H1 (cell line): Measurements from ENCODE around the gene PPP1R10. TPM values are rescaled to one million over a fixed set of nuclear protein-coding genes. Genes with fewer than 3 reads are reported as not detected.

Source experiments
- CTCF ChIA-PET: fragments of 300-600 bp; sonication (Branson Sonifier 250); formaldehyde crosslinking; loops from one replicate; lab custom pipeline; 2021; ENCODE audit not compliant: partially characterized antibody; lab: Charles Lee
- POLR2A ChIA-PET: fragments of 300-600 bp; sonication (Branson Sonifier 250); formaldehyde crosslinking; loops from one replicate; lab custom pipeline; 2021; ENCODE audit warnings: inconsistent platforms; ENCODE audit not compliant: partially characterized antibody; lab: Charles Lee
- DNase-seq, 2 experiments: peaks; one replicate each; pipeline versions ENCODE4 v3.0.0 to v3.0.0-alpha.2; 2010 to 2022; ENCODE audit warnings: low spot score in 2 of 2, low read depth in 1 of 2, mixed read lengths in 1 of 2
- FAIRE-seq: peaks from 2 replicates; lab custom pipeline; 2011; peaks lifted over from hg19 to GRCh38; lab: Jason Lieb, UNC
- H2AFZ ChIP-seq: 2 replicates; pipeline ENCODE4 v1.8.1; 2012; ENCODE audit warnings: low read length, inconsistent platforms
- H2AK5ac ChIP-seq: 2 replicates; pipeline ENCODE4 v1.6.1; 2013; ENCODE audit warnings: low read depth, low read length
- H2BK120ac ChIP-seq: replicated peaks from 2 replicates; pipeline ENCODE3; 2013; ENCODE audit warnings: low read depth, low read length, inconsistent platforms
- H2BK12ac ChIP-seq: 2 replicates; pipeline ENCODE4 v1.6.1; 2013; ENCODE audit warnings: low read depth, low read length
- H2BK15ac ChIP-seq: 2 replicates; pipeline ENCODE4 v1.6.1; 2013; ENCODE audit warnings: low read length
- H2BK20ac ChIP-seq: 2 replicates; pipeline ENCODE4 v1.6.1; 2013; ENCODE audit warnings: low read length
- H2BK5ac ChIP-seq: 2 replicates; pipeline ENCODE4 v1.6.1; 2013; ENCODE audit warnings: low read depth, low read length
- H3K14ac ChIP-seq: 2 replicates; pipeline ENCODE4 v1.6.1; 2013; ENCODE audit warnings: inconsistent platforms; ENCODE audit not compliant: insufficient read length
- H3K18ac ChIP-seq: 2 replicates; pipeline ENCODE4 v1.6.1; 2013; ENCODE audit warnings: low read length; ENCODE audit errors: extremely low read depth
- H3K23ac ChIP-seq: 2 replicates; pipeline ENCODE4 v1.6.1; 2013; ENCODE audit warnings: inconsistent platforms; ENCODE audit not compliant: insufficient read length
- H3K23me2 ChIP-seq: 2 replicates; pipeline ENCODE4 v1.6.1; 2013; ENCODE audit warnings: low read depth, low read length
- H3K27ac ChIP-seq: 2 replicates; pipeline ENCODE4 v1.6.1; 2011; ENCODE audit warnings: low read depth, low read length, inconsistent platforms
- H3K27me3 ChIP-seq, 4 experiments: replicated peaks in 1 of 4; 1 replicate in 1 of 4; 2 replicates in 3 of 4; pipeline versions ENCODE4 v1.6.1 to v1.8.1; 2011 to 2013; ENCODE audit warnings: low read length in 3 of 4, mild to moderate bottlenecking in 3 of 4, inconsistent platforms in 2 of 4, mixed read lengths in 2 of 4, moderate library complexity in 1 of 4; ENCODE audit not compliant: control insufficient read depth in 3 of 4, insufficient read depth in 3 of 4; ENCODE audit errors: extremely low read depth in 1 of 4
- H3K36me3 ChIP-seq, 4 experiments: 2 replicates each; pipeline versions ENCODE4 v1.6.1 to v1.8.1; 2011 to 2013; ENCODE audit warnings: mild to moderate bottlenecking in 4 of 4, low read length in 3 of 4, moderate library complexity in 2 of 4, control low read depth in 1 of 4, inconsistent platforms in 1 of 4; ENCODE audit not compliant: insufficient read depth in 4 of 4, control insufficient read depth in 2 of 4
- H3K4ac ChIP-seq: replicated peaks from 2 replicates; pipeline ENCODE3; 2013; ENCODE audit warnings: low read length, low read depth, mixed read lengths, inconsistent platforms; ENCODE audit not compliant: insufficient read length
- H3K4me1 ChIP-seq, 4 experiments: replicated peaks in 1 of 4; 1 replicate in 1 of 4; 2 replicates in 3 of 4; pipeline versions ENCODE4 v1.6.1 to v1.8.1; 2011 to 2013; ENCODE audit warnings: low read length in 3 of 4, inconsistent platforms in 2 of 4, mixed read lengths in 1 of 4; ENCODE audit not compliant: insufficient read depth in 4 of 4, control insufficient read depth in 3 of 4
- H3K4me2 ChIP-seq, 2 experiments: 2 replicates each; pipeline versions ENCODE4 v1.6.1 to v1.8.1; 2011 to 2013; ENCODE audit warnings: low read depth in 2 of 2, low read length in 2 of 2, control low read depth in 1 of 2, inconsistent platforms in 1 of 2, mild to moderate bottlenecking in 1 of 2; ENCODE audit not compliant: insufficient read depth in 1 of 2
- H3K4me3 ChIP-seq, 4 experiments: fragments of 200-600, 300-600 bp in 1 of 4; sonication (generic), shearing (Covaris generic), sonication (Bioruptor Twin) in 1 of 4; 2 replicates each; pipeline versions ENCODE4 v1.5.1 to v1.8.1; 2011 to 2016; ENCODE audit warnings: low read length in 4 of 4, low read depth in 3 of 4, control low read depth in 2 of 4, inconsistent platforms in 2 of 4, mild to moderate bottlenecking in 2 of 4, mixed read lengths in 1 of 4, moderate library complexity in 1 of 4; ENCODE audit not compliant: insufficient read depth in 2 of 4; ENCODE audit errors: extremely low read depth in 1 of 4
- H3K56ac ChIP-seq: replicated peaks from 2 replicates; pipeline ENCODE3; 2013; ENCODE audit warnings: low read depth, mild to moderate bottlenecking, mixed read lengths, low read length, inconsistent platforms; ENCODE audit not compliant: insufficient read length
- H3K79me1 ChIP-seq: 2 replicates; pipeline ENCODE4 v1.6.1; 2013; ENCODE audit warnings: low read depth, low read length, control low read depth
- H3K79me2 ChIP-seq, 2 experiments: 2 replicates each; pipeline versions ENCODE4 v1.6.1 to v1.8.1; 2012 to 2013; ENCODE audit warnings: low read length in 2 of 2, mild to moderate bottlenecking in 2 of 2, inconsistent platforms in 1 of 2; ENCODE audit not compliant: insufficient read depth in 2 of 2, control insufficient read depth in 1 of 2
- H3K9ac ChIP-seq, 4 experiments: replicated peaks in 1 of 4; 1 replicate in 1 of 4; 2 replicates in 3 of 4; pipeline versions ENCODE4 v1.6.1 to v1.8.1; 2011 to 2013; ENCODE audit warnings: low read depth in 3 of 4, low read length in 3 of 4, control low read depth in 2 of 4, mild to moderate bottlenecking in 2 of 4, moderate library complexity in 2 of 4, inconsistent platforms in 1 of 4; ENCODE audit errors: extremely low read depth in 1 of 4
- H3K9me3 ChIP-seq, 2 experiments: 2 replicates each; pipeline versions ENCODE4 v1.6.1 to v1.8.1; 2012 to 2013; ENCODE audit warnings: mild to moderate bottlenecking in 2 of 2, moderate library complexity in 2 of 2, control low read depth in 1 of 2, inconsistent platforms in 1 of 2, low read depth in 1 of 2, low read length in 1 of 2, mixed read lengths in 1 of 2; ENCODE audit not compliant: insufficient read depth in 2 of 2
- H4K20me1 ChIP-seq, 2 experiments: replicated peaks in 1 of 2; 2 replicates each; pipeline versions ENCODE3 to v1.8.1; 2011 to 2013; ENCODE audit warnings: inconsistent platforms in 2 of 2, low read length in 2 of 2, mild to moderate bottlenecking in 1 of 2; ENCODE audit not compliant: insufficient read depth in 2 of 2, control insufficient read depth in 1 of 2
- H4K5ac ChIP-seq: 2 replicates; pipeline ENCODE4 v1.6.1; 2013; ENCODE audit warnings: low read length, low read depth, mixed read lengths, inconsistent platforms; ENCODE audit not compliant: insufficient read length
- H4K8ac ChIP-seq: 2 replicates; pipeline ENCODE4 v1.8.0; 2013; ENCODE audit warnings: mild to moderate bottlenecking, moderate library complexity, low read length, inconsistent platforms; ENCODE audit not compliant: insufficient read depth; ENCODE audit errors: extremely low read depth
- H4K91ac ChIP-seq: replicated peaks from 2 replicates; pipeline ENCODE3; 2013; ENCODE audit warnings: low read length, mixed read lengths, inconsistent platforms; ENCODE audit not compliant: insufficient read length
- GTF2F1 ChIP-seq: IDR thresholded peaks from 2 replicates; pipeline ENCODE4 v1.6.1; 2012; ENCODE audit warnings: low read depth, low read length, improper control_type of control experiment, borderline replicate concordance
- polyA plus RNA-seq, 7 experiments: library from polyadenylated mRNA; depleted of rRNA in 3 of 7; stranded (reverse) in 5 of 7; unstranded in 2 of 7; fragments of >200 nt in 5 of 7; fragments of 200-250 nt in 2 of 7; gene quantifications; 1 replicate in 5 of 7; 2 replicates in 1 of 7; 4 replicates in 1 of 7; pipeline versions ENCODE4 v1.2.1 to v1.2.3, GENCODE V29; 2011 to 2013; ENCODE audit warnings: missing spikeins in 2 of 7, mixed read lengths in 2 of 7
- total RNA-seq: library from RNA; stranded (reverse); fragmentation: NEBNext Ultra II Directional; extraction: Animal tissue kit (Norgen Biotek cat#: 25700); gene quantifications from 2 replicates; pipeline ENCODE4 v1.2.1, GENCODE V29; 2021

PPP1R10 gene
- total and polyA plus RNA-seq, 2 of the 8 experiments (the other 6 are each of a cell fraction or from before 2014, with no cell fraction given), result 23.9 to 89.1 TPM

- Histone ChIP-seq H2BK20ac (no peak overlapping the region), H3K4me2 (no peak overlapping the region), H2BK5ac (no peak overlapping the region), H3K27me3 (no peaks in the 10 kb centered on the region), H3K23me2 (no peaks in the 10 kb centered on the region), H3K4me1 (no peaks in the 10 kb centered on the region), H2BK15ac (no peak overlapping the region), H3K18ac (no peak overlapping the region), H3K4ac (no peak overlapping the region), H4K8ac (no peak overlapping the region), H3K56ac (no peak overlapping the region), H3K36me3 (peaks cover 18 to 74% (median 65%) of the 10 kb centered on the region in 4 experiments), H2BK12ac (no peak overlapping the region), H4K20me1 (peaks cover 3 to 6% of the 10 kb centered on the region in 2 experiments), H3K9me3 (no peaks in the 10 kb centered on the region), H2BK120ac (no peak overlapping the region), H3K27ac (no peak overlapping the region), H4K91ac (no peak overlapping the region), H3K9ac (no peak overlapping the region), H3K79me2 (no peaks in the 10 kb centered on the region), H3K4me3 (no peak overlapping the region), H2AK5ac (no peak overlapping the region), H3K14ac (no peak overlapping the region), H3K23ac (no peak overlapping the region), H2AFZ (no peak overlapping the region), H3K79me1 (no peaks in the 10 kb centered on the region), H4K5ac (no peak overlapping the region)
- ChIA-PET POLR2A (interaction anchor here (0.6 to 1.9 kb wide), 7 partner anchors 9 to 170 kb away, joined by 3 to 9 read pairs (median 4); no protein-coding TSS in a partner anchor), CTCF (interaction anchor here (1.5 to 3.3 kb wide), 2 partner anchors 9 to 14 kb away, joined by 3 to 12 read pairs; partner anchors contain the start of gene DHX16)
- FAIRE-seq, result no peak
- DNase-seq, result no peak
- TF ChIP-seq GTF2F1, result no peak
These were observed 40.4 kb upstream of the PPP1R10 start for GRCh38 chr6:30657454-30657853.
